Neural progenitor cell (in vitro differentiated cells): ENCODE measurements around the gene PKDREJ. TPM values are rescaled to one million over a fixed set of nuclear protein-coding genes. Genes with fewer than 3 reads are reported as not detected.

Experiments
- DNase-seq: peaks from one replicate; pipeline ENCODE4 v3.0.0-alpha.2; 2016; ENCODE audit warnings: low spot score
- H2AFZ ChIP-seq: fragments of 200-600 bp; sonication (generic); replicated peaks from 2 replicates; pipeline ENCODE4 v1.6.1; 2016; ENCODE audit warnings: antibody characterized with exemption
- H3F3A ChIP-seq: fragments of 200-600 bp; sonication (generic); 2 replicates; pipeline ENCODE4 v1.6.1; 2016; ENCODE audit warnings: antibody characterized with exemption, low read depth
- H3K27ac ChIP-seq: fragments of 200-600 bp; sonication (generic); 2 replicates; pipeline ENCODE4 v1.5.1; 2016; ENCODE audit warnings: mild to moderate bottlenecking
- H3K27me3 ChIP-seq: fragments of 200-600 bp; sonication (generic); 2 replicates; pipeline ENCODE4 v1.6.1; 2016; ENCODE audit warnings: mild to moderate bottlenecking, moderate library complexity
- H3K36me3 ChIP-seq: fragments of 200-600 bp; sonication (generic); 2 replicates; pipeline ENCODE4 v1.5.1; 2016
- H3K4me1 ChIP-seq: fragments of 200-600 bp; sonication (generic); 2 replicates; pipeline ENCODE4 v1.6.1; 2016; ENCODE audit warnings: mixed run types
- H3K4me2 ChIP-seq: fragments of 200-600 bp; sonication (generic); 2 replicates; pipeline ENCODE4 v1.6.1; 2016
- H3K4me3 ChIP-seq: fragments of 200-600 bp; sonication (generic); 2 replicates; pipeline ENCODE4 v1.5.1; 2016
- H3K79me2 ChIP-seq: fragments of 200-600 bp; sonication (generic); 2 replicates; pipeline ENCODE4 v1.6.1; 2016; ENCODE audit warnings: low read depth
- H3K9ac ChIP-seq: fragments of 200-600 bp; sonication (generic); 2 replicates; pipeline ENCODE4 v1.6.1; 2016
- H3K9me3 ChIP-seq: fragments of 200-600 bp; sonication (generic); 2 replicates; pipeline ENCODE4 v1.5.1; 2016; ENCODE audit warnings: low read depth
- H4K20me1 ChIP-seq: fragments of 200-600 bp; sonication (generic); 2 replicates; pipeline ENCODE4 v1.6.1; 2016; ENCODE audit warnings: low read depth
- H3K27ac Mint-ChIP-seq: 3 replicates; pipeline ENCODE4 v1.8.0; 2021; ENCODE audit warnings: mixed read lengths
- H3K27me3 Mint-ChIP-seq: 2 replicates; pipeline ENCODE4 v1.8.0; 2022; ENCODE audit warnings: low read depth, mild to moderate bottlenecking, inconsistent platforms, moderate library complexity, mixed read lengths; ENCODE audit not compliant: insufficient read depth
- H3K36me3 Mint-ChIP-seq: 3 replicates; pipeline ENCODE4 v1.8.0; 2021; ENCODE audit warnings: mixed read lengths
- H3K4me1 Mint-ChIP-seq: 3 replicates; pipeline ENCODE4 v1.8.0; 2021; ENCODE audit warnings: mixed read lengths
- H3K4me3 Mint-ChIP-seq: 3 replicates; pipeline ENCODE4 v1.8.0; 2021; ENCODE audit warnings: mild to moderate bottlenecking, moderate library complexity, mixed read lengths
- H3K9me3 Mint-ChIP-seq: 3 replicates; pipeline ENCODE4 v1.8.0; 2020; ENCODE audit warnings: mixed read lengths
- EZH2 ChIP-seq: fragments of 200-600 bp; sonication (generic); IDR thresholded peaks from 2 replicates; pipeline ENCODE4 v1.6.1; 2017; ENCODE audit warnings: antibody characterized with exemption, mild to moderate bottlenecking, moderate library complexity
- EZH2phosphoT487 ChIP-seq: fragments of 200-600 bp; sonication (generic); IDR thresholded peaks from 2 replicates; pipeline ENCODE4 v1.6.1; 2017; ENCODE audit warnings: antibody characterized with exemption
- total RNA-seq: library from RNA; depleted of rRNA; stranded (reverse); fragments of >200 nt; gene quantifications from 2 replicates; pipeline ENCODE4 v1.2.3, GENCODE V29; 2015; ENCODE audit warnings: low replicate concordance
- TF ChIP-seq, protein P1 (sequence below): fragments of 200-600 bp; sonication (generic); IDR thresholded peaks from 2 replicates; pipeline ENCODE4 v1.5.1; 2017; ENCODE audit warnings: antibody characterized with exemption, mild to moderate bottlenecking

The PKDREJ gene
- total RNA-seq, 1 donor from 2014 or later, result not detected

DNA sequence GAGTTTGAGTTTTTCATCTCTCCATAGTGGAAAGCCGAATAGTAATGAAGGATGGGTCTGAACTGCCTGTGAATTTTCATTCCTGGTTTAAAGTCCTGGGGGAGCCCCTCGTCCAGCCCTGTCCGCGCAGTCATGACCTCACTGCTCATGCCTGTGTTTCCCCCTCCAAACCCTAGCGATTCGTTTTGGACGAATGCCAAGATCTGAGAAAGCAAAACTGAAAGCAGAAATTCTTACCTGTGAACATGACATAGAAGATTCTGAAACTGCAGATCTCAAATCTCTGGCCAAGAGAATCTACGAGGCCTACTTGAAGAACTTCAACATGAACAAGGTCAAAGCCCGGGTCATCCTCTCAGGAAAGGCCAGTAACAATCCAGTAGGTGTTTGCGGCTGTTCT lies 43.5 kb downstream of the PKDREJ start:
- Mint-ChIP-seq H3K9me3 (no peaks in the 10 kb centered on the region), H3K4me1 (peaks cover 6% of the 10 kb centered on the region), H3K4me3 (no peak overlapping the region), H3K36me3 (peaks cover 18% of the 10 kb centered on the region), H3K27ac (no peak overlapping the region), H3K27me3 (peaks cover 5% of the 10 kb centered on the region)
- TF ChIP-seq, protein P1, sequence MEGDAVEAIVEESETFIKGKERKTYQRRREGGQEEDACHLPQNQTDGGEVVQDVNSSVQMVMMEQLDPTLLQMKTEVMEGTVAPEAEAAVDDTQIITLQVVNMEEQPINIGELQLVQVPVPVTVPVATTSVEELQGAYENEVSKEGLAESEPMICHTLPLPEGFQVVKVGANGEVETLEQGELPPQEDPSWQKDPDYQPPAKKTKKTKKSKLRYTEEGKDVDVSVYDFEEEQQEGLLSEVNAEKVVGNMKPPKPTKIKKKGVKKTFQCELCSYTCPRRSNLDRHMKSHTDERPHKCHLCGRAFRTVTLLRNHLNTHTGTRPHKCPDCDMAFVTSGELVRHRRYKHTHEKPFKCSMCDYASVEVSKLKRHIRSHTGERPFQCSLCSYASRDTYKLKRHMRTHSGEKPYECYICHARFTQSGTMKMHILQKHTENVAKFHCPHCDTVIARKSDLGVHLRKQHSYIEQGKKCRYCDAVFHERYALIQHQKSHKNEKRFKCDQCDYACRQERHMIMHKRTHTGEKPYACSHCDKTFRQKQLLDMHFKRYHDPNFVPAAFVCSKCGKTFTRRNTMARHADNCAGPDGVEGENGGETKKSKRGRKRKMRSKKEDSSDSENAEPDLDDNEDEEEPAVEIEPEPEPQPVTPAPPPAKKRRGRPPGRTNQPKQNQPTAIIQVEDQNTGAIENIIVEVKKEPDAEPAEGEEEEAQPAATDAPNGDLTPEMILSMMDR, result no peak
- TF ChIP-seq EZH2, result no peak
- TF ChIP-seq EZH2phosphoT487, result no peak
- DNase-seq, result no peak
- no peaks in the 10 kb centered on the region for H3K36me3 ChIP-seq
- no peaks in the 10 kb centered on the region for H3K79me2 ChIP-seq
- H3K9ac ChIP-seq, result no peak overlapping the region
- no peak overlapping the region for H3K27ac ChIP-seq
- H3K4me2 ChIP-seq, result no peak overlapping the region
- H3F3A ChIP-seq, result no peaks in the 10 kb centered on the region
- no peaks in the 10 kb centered on the region for H4K20me1 ChIP-seq
- no peaks in the 10 kb centered on the region for H3K9me3 ChIP-seq
- no peaks in the 10 kb centered on the region for H3K4me1 ChIP-seq
- no peaks in the 10 kb centered on the region for H3K27me3 ChIP-seq
- no peak overlapping the region for H3K4me3 ChIP-seq
- no peak overlapping the region for H2AFZ ChIP-seq

DNA sequence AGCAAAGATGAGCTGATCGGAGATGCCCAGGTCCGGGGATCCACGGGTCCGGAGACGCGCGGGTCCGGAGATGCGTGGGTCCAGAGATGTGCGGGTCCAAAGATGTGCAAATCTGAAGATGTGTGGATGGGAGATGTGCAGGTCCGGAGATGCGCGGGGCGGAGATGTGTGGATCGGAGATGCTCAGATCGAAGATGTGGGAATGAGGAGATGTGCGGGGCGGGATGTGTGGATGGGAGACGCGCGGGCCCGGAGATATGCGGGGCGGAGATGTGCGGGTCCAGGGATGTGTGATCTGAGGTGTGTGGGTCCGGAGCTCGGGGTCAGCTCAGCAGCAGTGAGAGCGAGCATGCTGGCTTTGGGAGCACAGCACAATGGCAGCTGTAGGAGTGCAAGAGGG lies 48.5 kb downstream of the PKDREJ start:
- Histone ChIP-seq H3K79me2 (no peaks in the 10 kb centered on the region), H3K4me2 (no peak overlapping the region), H3K4me3 (no peak overlapping the region), H3K27me3 (no peaks in the 10 kb centered on the region), H3K4me1 (no peaks in the 10 kb centered on the region), H3F3A (no peaks in the 10 kb centered on the region), H3K27ac (no peak overlapping the region), H4K20me1 (no peaks in the 10 kb centered on the region), H3K9me3 (peaks cover 1% of the 10 kb centered on the region), H3K9ac (no peak overlapping the region), H2AFZ (no peak overlapping the region), H3K36me3 (no peaks in the 10 kb centered on the region)
- Mint-ChIP-seq H3K4me3 (no peak overlapping the region), H3K4me1 (peaks cover 2% of the 10 kb centered on the region), H3K27me3 (peaks cover 2% of the 10 kb centered on the region), H3K9me3 (peaks cover 15% of the 10 kb centered on the region), H3K27ac (no peak overlapping the region), H3K36me3 (peaks cover 32% of the 10 kb centered on the region)
- no peak for DNase-seq
- TF ChIP-seq, protein P1, result no peak
- TF ChIP-seq EZH2phosphoT487 (no peak), EZH2 (no peak)

DNA sequence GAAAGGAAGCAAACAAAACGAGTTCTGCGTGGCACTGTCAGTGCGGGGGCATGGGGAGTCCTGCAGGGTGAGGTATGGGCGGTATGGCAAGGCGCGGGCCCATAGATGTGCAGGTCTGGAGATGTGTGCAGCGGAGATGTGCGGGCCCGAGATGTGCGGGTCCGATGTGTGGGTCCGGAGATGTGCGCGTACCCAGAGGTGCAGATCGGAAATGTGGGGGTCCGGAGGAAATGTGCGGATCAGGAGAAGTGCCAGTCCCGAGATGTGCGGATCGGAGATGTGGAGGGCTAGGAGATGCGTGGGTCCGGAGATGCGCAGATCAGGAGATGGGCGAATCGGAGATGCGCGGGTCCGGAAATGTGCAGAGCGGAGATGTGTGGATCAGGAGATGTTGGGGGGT lies 49.0 kb downstream of the PKDREJ start:
- H3K79me2 ChIP-seq, result no peaks in the 10 kb centered on the region
- no peak for DNase-seq
- H3K36me3 ChIP-seq, result no peaks in the 10 kb centered on the region
- H3K27ac ChIP-seq, result no peak overlapping the region
- H4K20me1 ChIP-seq, result no peaks in the 10 kb centered on the region
- H3K9me3 ChIP-seq, result peaks cover 3% of the 10 kb centered on the region
- Mint-ChIP-seq H3K4me3 (no peak overlapping the region), H3K27me3 (peaks cover 2% of the 10 kb centered on the region), H3K4me1 (peaks cover 2% of the 10 kb centered on the region), H3K36me3 (peaks cover 31% of the 10 kb centered on the region), H3K9me3 (peaks cover 19% of the 10 kb centered on the region), H3K27ac (no peak overlapping the region)
- no peaks in the 10 kb centered on the region for H3K4me1 ChIP-seq
- no peak overlapping the region for H3K4me2 ChIP-seq
- no peak overlapping the region for H3K4me3 ChIP-seq
- no peaks in the 10 kb centered on the region for H3K27me3 ChIP-seq
- H2AFZ ChIP-seq, result no peak overlapping the region
- H3F3A ChIP-seq, result no peaks in the 10 kb centered on the region
- H3K9ac ChIP-seq, result no peak overlapping the region
- TF ChIP-seq EZH2phosphoT487, result no peak
- TF ChIP-seq, protein P1, result no peak
- no peak for TF ChIP-seq EZH2
